Activated naive CD4-positive, alpha-beta T cell (primary cell): ENCODE results near the gene FRMD8.

Experiments
- DNase-seq, 4 experiments: peaks; one replicate each; lab custom pipeline; 2025; lab: John Stamatoyannopoulos, UW

FRMD8 gene

DNA sequence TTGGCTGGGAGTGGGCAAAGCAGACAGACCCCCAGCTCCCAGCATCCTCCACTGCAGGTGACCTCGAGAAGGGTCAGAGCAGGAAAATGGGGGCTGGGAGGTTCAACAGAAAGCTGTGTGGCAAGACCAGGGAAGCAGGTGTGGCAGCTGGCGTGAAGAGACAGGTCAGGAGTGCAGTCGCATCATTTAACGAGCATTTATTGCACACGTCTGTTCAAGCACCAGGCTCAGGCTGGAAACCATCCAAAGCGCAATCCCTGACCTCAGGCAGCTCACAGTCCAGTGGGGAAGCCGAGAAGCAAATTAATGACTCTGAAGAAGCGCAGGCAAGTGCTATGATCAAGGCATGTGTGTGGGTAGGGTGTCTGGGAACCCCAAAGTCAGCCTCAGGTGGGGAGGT is 11.4 kb upstream of the FRMD8 start:
- no peak for DNase-seq

DNA sequence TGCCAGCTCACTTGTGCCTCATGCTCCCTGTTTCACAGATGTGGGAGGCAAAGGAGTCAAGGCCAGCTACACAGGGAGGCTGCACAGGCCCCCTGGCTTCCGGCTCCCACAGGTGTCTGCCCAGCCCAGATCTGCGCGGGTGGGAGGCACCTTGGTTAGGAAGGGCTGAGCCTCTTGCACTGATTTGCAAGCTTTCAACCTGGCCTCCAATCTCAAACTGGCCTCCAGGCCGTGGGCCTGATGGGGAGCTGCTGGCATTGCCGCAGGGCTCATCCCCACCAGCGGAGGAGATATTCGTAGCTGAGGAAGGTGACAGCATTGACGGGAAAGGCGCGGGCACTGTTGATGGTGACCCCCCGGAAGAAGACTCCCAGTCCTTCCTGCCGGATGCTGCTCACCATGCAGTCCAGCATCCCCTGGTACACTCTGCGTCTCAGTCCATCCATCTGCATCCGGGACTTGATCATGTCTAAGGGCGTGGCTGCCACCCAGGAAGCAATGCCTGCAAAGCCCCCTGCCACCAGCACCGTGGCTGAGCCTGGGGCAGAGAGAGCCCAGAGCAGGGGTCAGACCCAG is 10.2 kb upstream of the FRMD8 start:
- DNase-seq: no peak

DNA sequence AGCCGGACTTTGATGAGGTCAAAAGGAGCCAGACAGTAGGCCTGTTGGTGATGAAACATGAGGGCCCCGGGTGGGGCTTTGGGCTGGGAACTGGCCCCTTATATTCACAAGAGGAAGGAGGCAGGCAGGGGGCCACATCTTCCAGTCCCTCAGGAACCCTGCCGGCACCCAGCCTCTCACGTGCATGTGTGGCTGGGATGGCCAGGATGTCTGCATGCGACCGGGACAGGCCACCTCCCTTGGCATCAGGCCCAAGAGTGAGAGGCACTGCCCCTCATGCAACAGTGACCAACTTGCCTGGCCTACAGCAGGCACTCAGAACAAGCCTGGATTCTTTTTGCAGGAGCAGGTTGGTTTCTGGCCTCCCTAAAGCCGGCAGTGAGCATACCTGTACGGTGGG is 9.4 kb upstream of the FRMD8 start:
- no peak for DNase-seq

DNA sequence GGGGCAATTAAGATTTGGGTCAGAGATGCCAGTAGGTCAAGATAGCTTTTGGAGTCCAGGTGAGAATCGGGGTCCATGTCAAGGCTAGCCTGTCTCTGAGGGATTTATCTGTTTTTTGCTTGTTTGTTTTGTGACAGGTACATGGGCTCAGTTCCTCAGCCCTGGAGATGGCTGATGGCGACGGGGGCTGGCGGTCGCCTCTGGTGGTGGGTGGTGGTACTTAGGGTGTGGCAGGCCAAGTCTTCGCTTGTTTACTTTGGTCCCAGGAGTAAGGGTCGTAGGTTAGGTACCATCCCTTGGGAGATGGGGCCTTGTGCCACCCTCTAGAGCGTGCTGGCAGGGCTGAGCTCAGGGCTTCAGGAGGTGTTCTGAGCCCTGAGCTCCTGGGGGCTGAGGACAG is 8.7 kb upstream of the FRMD8 start:
- no peak for DNase-seq

DNA sequence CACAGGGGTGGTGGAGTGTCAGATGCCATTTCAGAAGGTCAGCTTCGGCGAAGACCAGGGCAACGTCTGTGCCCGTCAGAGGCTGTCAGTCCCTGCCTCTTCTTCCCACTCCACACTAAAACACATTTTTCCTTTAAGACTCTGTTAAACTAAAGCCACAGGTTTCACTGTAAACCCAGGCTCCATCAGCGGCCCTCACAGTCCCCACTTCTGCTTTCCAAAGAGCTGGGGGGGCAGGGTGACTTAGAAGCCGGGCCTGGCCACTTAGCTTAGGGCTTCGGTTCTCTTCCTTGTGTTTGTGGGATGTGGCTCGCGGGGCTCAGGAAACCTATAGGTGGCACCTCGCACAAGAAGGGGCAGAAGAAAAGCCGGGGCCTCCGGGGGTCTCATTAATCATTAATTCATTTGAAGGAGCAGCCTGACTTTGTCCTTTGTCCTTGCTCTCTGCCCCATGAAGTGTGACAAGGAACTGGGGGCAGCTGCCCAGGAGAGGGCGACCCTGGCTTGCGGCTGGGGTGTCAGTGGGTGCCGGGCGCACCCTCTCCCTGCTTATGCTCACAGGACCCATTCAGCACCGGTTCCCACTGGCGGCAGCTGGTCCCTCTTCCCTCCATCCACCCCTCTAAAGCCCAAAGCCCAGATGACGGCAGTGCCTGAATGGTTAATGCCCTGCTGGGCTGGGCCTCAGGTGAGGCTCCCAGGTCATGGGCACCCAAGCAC is 8.1 kb upstream of the FRMD8 start:
- no peak for DNase-seq

- DNase-seq: no peak
These were observed 7.4 kb upstream of the FRMD8 start for GRCh38 chr11:65378928-65379638.

DNA sequence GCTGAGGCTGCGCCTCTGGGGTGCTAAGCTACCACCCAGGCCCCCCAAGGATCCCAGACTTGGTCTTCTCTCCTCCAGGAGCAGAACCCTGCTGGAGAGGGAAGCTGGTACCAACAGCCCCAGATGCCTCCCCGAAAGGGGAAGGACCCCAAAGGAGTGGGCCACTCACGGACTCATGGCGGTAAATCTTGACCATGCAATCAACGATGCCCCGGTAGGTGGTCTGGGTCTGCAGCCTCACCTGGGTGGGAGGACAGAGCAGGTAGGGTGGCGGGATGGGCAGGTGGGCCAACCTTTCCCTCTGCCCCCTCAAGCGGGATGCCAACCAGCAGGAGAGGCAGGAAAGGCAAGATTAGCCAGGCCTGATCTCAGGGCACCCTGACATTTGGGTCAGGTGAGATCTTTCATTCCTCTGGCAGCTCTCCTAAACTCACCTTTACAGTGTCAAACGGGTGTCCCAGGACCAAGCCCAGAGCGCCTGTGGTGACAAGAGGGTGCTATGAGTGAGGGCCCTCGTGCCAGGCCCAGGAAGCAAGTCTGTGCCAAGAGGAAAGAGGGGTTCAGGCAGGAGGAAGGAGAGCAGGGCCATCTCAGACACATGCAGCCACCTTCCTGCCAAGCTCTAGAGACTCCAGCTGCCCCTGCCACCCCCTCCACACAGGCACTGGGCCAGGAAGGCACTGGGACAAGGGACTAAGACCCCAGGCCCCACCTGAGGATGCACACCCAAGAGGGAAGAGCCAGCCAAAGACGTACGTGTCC is 6.6 kb upstream of the FRMD8 start:
- no peak for DNase-seq

- no peak for DNase-seq
These were observed 5.8 kb upstream of the FRMD8 start for GRCh38 chr11:65380460-65381119.

DNA sequence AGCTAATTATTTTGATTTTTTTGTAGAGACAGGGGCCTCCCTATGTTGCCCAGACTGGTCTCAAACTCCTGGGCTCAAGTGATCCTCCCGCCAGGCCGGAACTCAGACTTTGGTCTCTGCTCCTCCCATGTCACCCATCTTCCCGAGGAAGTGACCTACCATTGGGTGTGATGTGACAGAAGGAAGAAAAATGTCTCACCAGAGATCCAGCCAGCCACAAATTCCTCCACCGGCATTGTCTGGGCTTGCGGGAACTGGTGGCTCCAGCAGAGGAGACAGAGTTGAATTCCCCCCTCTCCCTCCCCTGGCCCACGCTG is 4.8 kb upstream of the FRMD8 start:
- DNase-seq: no peak

DNA sequence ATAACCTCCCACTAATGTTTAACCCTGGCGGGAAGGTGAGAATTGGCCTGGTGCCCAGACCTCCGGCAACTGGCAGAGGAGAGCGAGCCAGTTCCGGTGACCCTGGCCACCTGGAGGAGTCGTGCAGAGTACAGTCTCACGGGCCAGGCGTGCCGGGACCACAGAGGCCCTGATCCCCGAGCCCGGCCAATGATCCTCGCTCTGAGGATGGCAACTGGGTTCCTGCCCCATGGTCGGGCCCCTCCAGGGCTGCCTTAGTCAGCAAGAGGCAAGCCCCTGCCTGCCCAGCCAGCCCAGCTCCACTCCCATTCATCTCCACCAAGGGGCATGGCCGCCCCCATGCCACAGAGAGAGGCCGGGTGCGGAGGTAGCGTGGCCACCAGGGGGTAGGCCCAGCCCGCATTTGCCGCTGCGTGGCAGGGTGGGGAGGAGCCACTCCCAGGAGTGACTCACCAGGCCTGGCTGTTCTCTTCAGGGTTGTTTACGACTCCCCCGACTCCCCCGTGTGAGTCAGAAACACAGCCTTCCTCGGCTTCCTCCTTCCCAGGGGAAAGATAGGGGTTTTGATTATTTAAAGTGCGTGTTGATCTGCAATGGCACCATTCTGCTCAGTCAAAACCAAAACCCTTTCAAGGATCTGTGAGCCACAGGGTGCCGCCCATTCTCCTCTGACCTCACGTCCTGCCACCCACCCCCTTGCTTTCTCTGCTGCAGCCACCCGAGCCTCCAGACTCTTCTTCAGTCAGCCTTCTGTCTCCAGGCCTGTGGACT is 4.2 kb upstream of the FRMD8 start, which contains the start of gene SLC25A45:
Gene SLC25A45 (minus strand): TSS at position 614 of the 771 bp plus-strand sequence. CDS start 695 bp downstream, outside the sequence.
- DNase-seq: peak; percentile 74 to 91 (median 82)

GRCh38 chr11:65382804-65383368 is 3.6 kb upstream of the FRMD8 start:
- DNase-seq: no peak

GRCh38 chr11:65383778-65384177 is 2.7 kb upstream of the FRMD8 start:
- DNase-seq: no peak

- no peak for DNase-seq
These were observed 2.0 kb upstream of the FRMD8 start for GRCh38 chr11:65384301-65384889.

DNA sequence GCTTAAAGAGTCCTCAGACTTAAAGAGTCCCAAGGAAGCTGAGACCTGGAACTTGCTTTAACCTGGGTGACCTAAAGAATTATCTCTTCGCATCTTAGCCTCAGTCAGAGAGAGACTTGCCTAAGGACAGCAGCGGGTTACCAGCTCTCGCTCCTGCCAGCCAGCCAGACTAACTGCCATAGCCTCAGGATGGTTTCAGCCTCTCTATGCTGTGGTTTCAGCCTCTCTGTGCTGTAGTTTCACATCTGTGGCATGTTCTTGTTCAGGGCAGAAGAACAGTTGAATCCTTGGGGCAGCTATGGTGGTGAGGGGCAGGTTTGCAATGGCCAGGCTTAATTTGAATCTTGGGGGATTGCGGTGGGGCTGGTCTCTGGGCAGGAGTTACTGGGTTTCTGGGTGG is 2.3 kb downstream of the FRMD8 start:
- no peak for DNase-seq

GRCh38 chr11:65389294-65389980 is 3.0 kb downstream of the FRMD8 start:
- no peak for DNase-seq

- DNase-seq: no peak
These were observed 3.9 kb downstream of the FRMD8 start for GRCh38 chr11:65390099-65390941.

DNA sequence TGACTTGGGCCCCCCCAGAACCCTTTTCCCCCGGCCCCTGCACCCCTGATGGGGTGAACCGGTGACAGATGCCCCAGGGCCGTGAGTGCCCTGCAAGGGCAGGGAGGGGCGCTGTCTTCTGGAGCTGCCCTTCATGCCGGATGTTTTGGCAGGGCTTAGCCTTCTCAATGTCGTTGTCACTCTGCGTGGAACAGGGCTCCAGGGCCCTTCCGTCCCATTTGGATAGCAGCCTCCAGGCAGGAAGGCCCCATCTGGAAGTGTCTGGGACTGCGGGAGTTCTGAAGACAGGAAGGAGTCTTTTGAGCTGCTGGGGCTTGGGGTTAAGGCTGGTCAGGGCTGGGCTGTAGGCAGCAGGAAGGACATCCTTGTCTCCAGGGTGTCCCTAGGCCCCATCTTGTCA is 4.6 kb downstream of the FRMD8 start:
- DNase-seq: no peak

DNA sequence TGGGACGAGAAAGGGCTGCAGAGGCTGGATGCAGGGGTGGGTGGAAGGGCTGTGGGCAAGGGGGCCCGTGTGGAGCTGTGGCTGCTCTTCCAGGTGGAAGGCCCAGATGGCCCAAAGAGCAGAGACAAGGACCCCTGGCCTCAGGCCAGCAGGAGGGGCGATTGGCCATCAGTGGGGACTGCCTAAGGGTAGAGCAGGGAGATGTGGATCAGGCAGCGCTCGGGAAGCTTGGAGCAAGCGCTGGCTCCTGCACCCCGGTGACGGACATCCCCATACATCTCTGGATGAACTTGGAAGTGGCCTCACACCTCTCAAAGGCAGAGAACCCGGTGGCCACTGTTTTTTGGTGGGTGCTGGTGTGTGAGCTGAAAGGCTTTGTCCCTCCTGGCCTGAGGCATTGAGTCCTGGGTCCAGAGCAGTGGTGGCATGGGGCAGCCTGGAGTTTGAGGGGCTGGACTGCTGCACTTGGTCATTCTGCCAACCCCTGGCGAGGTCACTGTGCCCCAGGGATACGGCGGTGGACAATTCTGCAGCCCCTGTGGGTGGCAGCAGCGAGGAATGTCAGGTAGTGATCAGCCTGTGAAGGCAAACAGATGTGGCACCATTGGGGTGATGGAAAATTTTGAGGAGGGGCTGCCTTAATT is 5.9 kb downstream of the FRMD8 start:
- no peak for DNase-seq

DNA sequence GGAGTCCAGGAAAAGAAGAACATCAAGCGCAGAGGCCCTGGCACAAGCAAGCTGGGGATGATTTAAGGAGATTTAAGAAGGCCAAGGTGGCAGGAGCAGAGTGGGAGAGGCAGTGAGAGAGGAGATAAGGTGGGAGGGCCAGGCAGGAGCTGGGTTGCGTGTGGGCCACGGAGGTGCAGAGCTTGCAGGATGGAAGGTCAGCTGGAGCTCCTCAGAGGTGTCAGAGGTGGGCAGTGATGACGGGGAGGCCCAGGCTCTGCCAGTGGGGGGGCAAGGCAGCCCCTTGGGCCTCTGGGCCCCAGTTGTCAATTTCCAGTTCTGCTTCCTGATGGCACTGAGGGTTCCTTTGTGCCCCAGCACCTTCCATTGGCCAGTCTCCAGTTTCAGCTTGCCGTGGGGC is 6.5 kb downstream of the FRMD8 start:
- no peak for DNase-seq
